Gastrocnemius medialis (tissue), 4 donors: Measurements from ENCODE around the gene ALOX12B. TPM values are rescaled to one million over a fixed set of nuclear protein-coding genes. Genes with fewer than 3 reads are reported as not detected.

Experiments used
- ATAC-seq, 2 donors: fragments of 150-250 bp; one replicate each; pipeline ENCODE4 v1.9.1; 2016
- DNase-seq, 2 donors: peaks; one replicate each; pipeline ENCODE4 v3.0.0-alpha.2; 2019
- H3K27ac ChIP-seq, 4 donors: fragments of 200-600 bp; sonication (generic); 1 replicate in 1 of 4; 2 replicates in 3 of 4; pipeline ENCODE4 v1.5.1; 2016 to 2018; ENCODE audit warnings: mild to moderate bottlenecking in 2 of 4, moderate library complexity in 1 of 4
- H3K27me3 ChIP-seq, 3 donors: fragments of 200-600 bp; sonication (generic) in 2 of 3; 1 replicate in 1 of 3; 2 replicates in 2 of 3; pipeline versions ENCODE4 v1.5.1 to v1.6.0; 2016 to 2019; ENCODE audit warnings: mild to moderate bottlenecking in 1 of 3, moderate library complexity in 1 of 3
- H3K36me3 ChIP-seq, 2 donors: fragments of 200-600 bp; sonication (generic) in 1 of 2; one replicate each; pipeline ENCODE4 v1.5.1; 2017 to 2018
- H3K4me1 ChIP-seq, 2 donors: fragments of 200-600 bp; sonication (generic) in 1 of 2; one replicate each; pipeline ENCODE4 v1.5.1; 2016 to 2017; ENCODE audit warnings: mild to moderate bottlenecking in 2 of 2
- H3K4me3 ChIP-seq, 4 donors: fragments of 200-600 bp; sonication (generic) in 3 of 4; 1 replicate in 1 of 4; 2 replicates in 3 of 4; pipeline ENCODE4 v1.5.1; 2016 to 2019; ENCODE audit warnings: mild to moderate bottlenecking in 2 of 4
- H3K9me3 ChIP-seq, 3 donors: fragments of 200-600 bp; sonication (generic) in 2 of 3; 1 replicate in 1 of 3; 2 replicates in 2 of 3; pipeline ENCODE4 v1.5.1; 2016 to 2019
- POLR2A ChIP-seq, 2 donors: fragments of 450-650 bp; IDR thresholded peaks; one replicate each; pipeline ENCODE4 v1.6.1; 2017; ENCODE audit warnings: antibody characterized with exemption in 2 of 2, mild to moderate bottlenecking in 2 of 2, moderate library complexity in 2 of 2
- in situ Hi-C, 4 donors: fragments of 200-750 bp; cut with MboI; loops; one replicate each; pipeline versions ENCODE4 v1.15.0 to v1.8.0; 2017; ENCODE audit warnings: low sequenced_read_pairs in 4 of 4
- intact Hi-C: fragments of 100-400 bp; cut with DNase I; formaldehyde crosslinking; loops from one replicate; pipeline ENCODE4 v1.15.1; 2023; ENCODE audit warnings: low total_unique reads
- total RNA-seq, 4 donors: library from RNA; depleted of rRNA; stranded (reverse); fragments of >200 nt; gene quantifications; one replicate each; pipeline versions ENCODE4 v1.1.0 to v1.2.3, GENCODE V29; 2016
- TF ChIP-seq, protein P1 (sequence below), 5 experiments: fragments of 450-650 bp in 3 of 5; fragments of 200-600 bp in 2 of 5; sonication (generic) in 2 of 5; IDR thresholded peaks in 4 of 5; conservative IDR thresholded peaks in 1 of 5; 1 replicate in 4 of 5; 2 replicates in 1 of 5; pipeline ENCODE4 v1.5.1; 2016 to 2019; ENCODE audit warnings: antibody characterized with exemption in 5 of 5, mild to moderate bottlenecking in 3 of 5, moderate library complexity in 3 of 5

Gene ALOX12B
- not detected for total RNA-seq

DNA sequence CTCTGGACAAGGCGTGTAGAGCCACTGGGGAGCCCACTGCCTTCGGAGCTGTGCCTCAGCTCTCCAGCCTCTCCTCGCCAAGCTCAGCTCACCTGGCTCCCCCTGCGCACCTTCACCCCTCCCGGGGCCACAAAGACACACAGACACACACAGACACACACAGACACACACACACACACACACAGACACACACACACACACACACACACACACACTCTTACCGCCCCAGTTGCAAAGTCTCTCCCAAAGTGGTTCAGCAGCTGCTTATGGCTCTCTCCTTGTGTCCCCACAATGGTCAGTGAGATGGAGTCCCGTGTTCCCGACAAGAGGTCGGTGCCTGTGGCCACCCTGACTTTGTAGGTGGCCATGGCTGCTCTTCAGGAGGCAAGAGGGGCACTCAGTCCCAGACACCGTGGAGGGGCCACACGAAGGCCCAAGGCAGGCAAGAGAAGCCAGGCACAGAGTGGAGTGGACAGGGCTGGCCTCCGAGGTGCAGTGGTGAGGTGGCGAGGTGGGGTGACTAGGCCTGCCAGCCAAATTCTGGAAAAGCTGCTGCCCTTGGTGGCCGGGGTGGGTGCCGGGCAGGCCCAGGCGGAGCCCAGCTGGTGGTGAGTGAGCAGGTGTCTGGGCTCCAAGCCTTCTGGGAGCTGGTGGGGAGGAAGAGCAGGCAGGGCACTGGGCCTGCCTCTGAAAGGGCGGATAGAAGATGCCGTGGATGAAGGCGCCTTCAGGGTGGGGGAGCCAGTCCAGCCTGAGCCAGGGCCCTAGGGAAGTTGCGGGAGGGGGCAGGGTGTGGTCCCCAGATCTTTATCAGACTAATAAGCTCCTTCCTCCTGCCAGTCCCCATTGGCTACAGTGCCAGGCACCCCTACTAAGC, at the start of gene ALOX12B:
TSS of gene ALOX12B (minus strand) at position 642 of the 877 bp plus-strand sequence. CDS start at position 368, 274 bp downstream.
- Histone ChIP-seq H3K4me3 (no peak within 1 kb of the TSS), H3K4me1 (no peaks in the 10 kb centered on the region), H3K27me3 (peaks cover 2 to 21% (median 15%) of the 10 kb centered on the region in 3 donors), H3K36me3 (no peaks in the 10 kb centered on the region), H3K27ac (no peak within 1 kb of the TSS), H3K9me3 (no peaks in the 10 kb centered on the region)
- TF ChIP-seq, protein P1, sequence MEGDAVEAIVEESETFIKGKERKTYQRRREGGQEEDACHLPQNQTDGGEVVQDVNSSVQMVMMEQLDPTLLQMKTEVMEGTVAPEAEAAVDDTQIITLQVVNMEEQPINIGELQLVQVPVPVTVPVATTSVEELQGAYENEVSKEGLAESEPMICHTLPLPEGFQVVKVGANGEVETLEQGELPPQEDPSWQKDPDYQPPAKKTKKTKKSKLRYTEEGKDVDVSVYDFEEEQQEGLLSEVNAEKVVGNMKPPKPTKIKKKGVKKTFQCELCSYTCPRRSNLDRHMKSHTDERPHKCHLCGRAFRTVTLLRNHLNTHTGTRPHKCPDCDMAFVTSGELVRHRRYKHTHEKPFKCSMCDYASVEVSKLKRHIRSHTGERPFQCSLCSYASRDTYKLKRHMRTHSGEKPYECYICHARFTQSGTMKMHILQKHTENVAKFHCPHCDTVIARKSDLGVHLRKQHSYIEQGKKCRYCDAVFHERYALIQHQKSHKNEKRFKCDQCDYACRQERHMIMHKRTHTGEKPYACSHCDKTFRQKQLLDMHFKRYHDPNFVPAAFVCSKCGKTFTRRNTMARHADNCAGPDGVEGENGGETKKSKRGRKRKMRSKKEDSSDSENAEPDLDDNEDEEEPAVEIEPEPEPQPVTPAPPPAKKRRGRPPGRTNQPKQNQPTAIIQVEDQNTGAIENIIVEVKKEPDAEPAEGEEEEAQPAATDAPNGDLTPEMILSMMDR (IDR thresholded peaks at IDR 0.05 in 4 of 5, conservative IDR thresholded peaks at IDR 0.05 in 1 of 5), result no peak
- TF ChIP-seq POLR2A (IDR thresholded peaks at IDR 0.05), result no peak
- intact Hi-C loops, result loop anchor here (10.0 kb wide), 1 partner anchor 207 kb away; the partner anchor contains the start of gene SLC25A35
- DNase-seq (no peak), ATAC-seq (no peak)
- in situ Hi-C loops, result loop anchor here in 3 of 4 donors (25.0 kb wide), 2 partner anchors 200 to 225 kb away; partner anchors contain the start of genes ARHGEF15 (in 2 of the 3), RANGRF (in 1 of the 3) and SLC25A35 (in 1 of the 3)

DNA sequence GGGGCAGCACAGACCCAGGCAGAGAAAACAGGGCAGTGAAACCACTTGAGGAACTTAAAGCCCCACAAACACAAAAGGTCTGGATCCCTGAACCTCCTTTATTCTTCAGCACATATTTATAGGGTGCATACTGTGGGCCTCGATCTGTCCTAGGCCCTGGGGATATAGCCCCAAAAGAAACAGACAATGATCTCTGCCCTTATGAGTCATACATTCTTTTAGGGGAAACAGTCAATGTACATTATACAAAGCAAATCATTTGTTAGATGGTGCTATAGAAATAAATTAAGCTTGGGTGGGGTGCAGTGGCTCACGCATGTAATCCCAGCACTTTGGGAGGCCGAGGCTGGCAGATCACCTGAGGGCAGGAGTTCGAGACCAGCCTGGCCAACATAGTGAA, 46.4 kb upstream of the ALOX12B start:
- no peak for TF ChIP-seq POLR2A (IDR thresholded peaks at IDR 0.05)
- TF ChIP-seq, protein P1 (IDR thresholded peaks at IDR 0.05 in 4 of 5, conservative IDR thresholded peaks at IDR 0.05 in 1 of 5), result no peak
- H3K9me3 ChIP-seq, result no peaks in the 10 kb centered on the region
- no peak overlapping the region for H3K27ac ChIP-seq
- DNase-seq (no peak), ATAC-seq (no peak)
- no peaks in the 10 kb centered on the region for H3K36me3 ChIP-seq
- no peak overlapping the region for H3K4me3 ChIP-seq
- in situ Hi-C loops (no loop called here), intact Hi-C loops (no loop called here)
- H3K27me3 ChIP-seq, result no peaks in the 10 kb centered on the region
- peaks cover under 1 to 7% of the 10 kb centered on the region in 2 donors for H3K4me1 ChIP-seq

DNA sequence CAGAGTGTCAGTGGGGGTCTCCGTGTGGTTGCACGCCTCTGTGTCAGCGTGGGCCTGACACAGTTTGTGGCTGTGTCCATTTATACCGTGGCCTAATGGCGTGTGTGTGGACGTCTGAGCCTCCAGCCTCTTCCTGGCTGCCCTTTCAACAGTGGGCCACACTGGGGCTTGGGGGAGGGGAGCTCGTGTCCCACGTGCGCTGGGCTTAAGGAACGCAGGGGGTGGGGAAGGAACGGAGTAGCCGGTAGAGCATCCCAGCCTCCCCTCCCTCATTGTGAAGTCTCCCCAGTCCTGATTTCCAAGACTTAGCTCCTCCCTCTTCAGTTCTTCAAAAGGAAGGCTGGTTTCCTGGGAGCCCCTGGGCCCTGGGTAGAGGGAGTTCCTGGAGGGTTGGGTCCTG, 45.9 kb upstream of the ALOX12B start:
- TF ChIP-seq POLR2A (IDR thresholded peaks at IDR 0.05), result no peak
- TF ChIP-seq, protein P1 (IDR thresholded peaks at IDR 0.05 in 4 of 5, conservative IDR thresholded peaks at IDR 0.05 in 1 of 5), result no peak
- intact Hi-C loops, result no loop called here
- Histone ChIP-seq H3K27ac (no peak overlapping the region), H3K36me3 (no peaks in the 10 kb centered on the region), H3K9me3 (no peaks in the 10 kb centered on the region), H3K27me3 (no peaks in the 10 kb centered on the region), H3K4me1 (peaks cover 0 to 5% of the 10 kb centered on the region in 2 donors), H3K4me3 (no peak overlapping the region)
- no peak for DNase-seq
- in situ Hi-C loops, result no loop called here
- no peak for ATAC-seq

- DNase-seq, result no peak
- peaks cover 4 to 6% of the 10 kb centered on the region in 2 donors for H3K4me1 ChIP-seq
- in situ Hi-C loops (no loop called here), intact Hi-C loops (no loop called here)
- TF ChIP-seq POLR2A (IDR thresholded peaks at IDR 0.05), result no peak
- TF ChIP-seq, protein P1 (IDR thresholded peaks at IDR 0.05 in 4 of 5, conservative IDR thresholded peaks at IDR 0.05 in 1 of 5), result no peak
- H3K4me3 ChIP-seq, result no peak overlapping the region
- no peaks in the 10 kb centered on the region for H3K27me3 ChIP-seq
- no peak for ATAC-seq
- no peaks in the 10 kb centered on the region for H3K36me3 ChIP-seq
- no peak overlapping the region for H3K27ac ChIP-seq
- H3K9me3 ChIP-seq, result no peaks in the 10 kb centered on the region
Measured at GRCh38 chr17:8131844-8132441, 44.4 kb upstream of the ALOX12B start.
